ENCODE data around the gene MTO1.

DNA sequence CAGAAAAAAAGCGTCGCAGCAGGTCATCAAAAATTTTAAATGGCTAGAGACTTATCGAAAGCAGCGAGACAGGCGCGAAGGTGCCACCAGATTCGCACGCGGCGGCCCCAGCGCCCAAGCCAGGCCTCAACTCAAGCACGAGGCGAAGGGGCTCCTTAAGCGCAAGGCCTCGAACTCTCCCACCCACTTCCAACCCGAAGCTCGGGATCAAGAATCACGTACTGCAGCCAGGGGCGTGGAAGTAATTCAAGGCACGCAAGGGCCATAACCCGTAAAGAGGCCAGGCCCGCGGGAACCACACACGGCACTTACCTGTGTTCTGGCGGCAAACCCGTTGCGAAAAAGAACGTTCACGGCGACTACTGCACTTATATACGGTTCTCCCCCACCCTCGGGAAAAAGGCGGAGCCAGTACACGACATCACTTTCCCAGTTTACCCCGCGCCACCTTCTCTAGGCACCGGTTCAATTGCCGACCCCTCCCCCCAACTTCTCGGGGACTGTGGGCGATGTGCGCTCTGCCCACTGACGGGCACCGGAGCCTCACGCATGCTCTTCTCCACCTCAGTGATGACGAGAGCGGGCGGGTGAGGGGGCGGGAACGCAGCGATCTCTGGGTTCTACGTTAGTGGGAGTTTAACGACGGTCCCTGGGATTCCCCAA lies 59.3 kb downstream of the MTO1 start, which contains the start of gene EEF1A1:
- TF ChIP-seq EZH2phosphoT487 (IDR thresholded peaks at IDR 0.05; ENCODE audit: insufficient read depth, low read depth) (no peak), EZH2 (IDR thresholded peaks at IDR 0.05; ENCODE audit: insufficient read depth, poor library complexity, severe bottlenecking) (no peak)

All from GM23248 (cell line).